GM08714 (cell line): ENCODE results near the gene MYO19.
"Not testable (repeated sequence)": the region's sequence is repeated elsewhere in the genome, so short reads cannot be mapped to it uniquely, and the experiment has no call there.

Source experiments
- H3K4me3 ChIP-seq: fragments of 200-500 bp; sonication (Bioruptor generic); 2 replicates; pipeline ENCODE4 v1.5.1; 2014; ENCODE audit warnings: mild to moderate bottlenecking, low read length, inconsistent platforms
- ZNF274 ChIP-seq: IDR thresholded peaks from 2 replicates; pipeline ENCODE4 v1.6.1; 2012; ENCODE audit warnings: mild to moderate bottlenecking, low read depth, low read length

MYO19 gene

DNA sequence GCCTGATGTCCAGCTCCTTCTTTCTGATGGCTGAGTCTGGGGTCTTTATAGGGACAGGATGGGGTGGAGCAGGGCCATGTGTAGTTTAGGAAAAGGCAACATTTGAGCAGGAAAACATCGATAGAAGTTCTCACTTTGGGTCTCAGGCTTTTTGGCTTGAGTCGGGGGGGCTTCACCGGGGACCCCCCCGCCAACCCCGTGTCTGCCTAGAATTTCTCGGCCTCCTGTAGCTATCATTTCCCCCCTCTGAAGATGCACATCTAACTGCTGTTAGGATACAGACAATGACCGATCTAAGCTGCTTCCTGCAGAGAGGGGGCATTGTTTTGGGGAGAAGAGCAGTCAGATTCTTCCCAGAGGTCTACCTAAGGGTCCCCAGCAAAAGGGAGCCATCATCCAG is 64.9 kb downstream of the MYO19 start:
- TF ChIP-seq ZNF274, result no peak
- H3K4me3 ChIP-seq, result no peak overlapping the region

GRCh38 chr17:36468903-36469635 is 65.6 kb downstream of the MYO19 start:
- H3K4me3 ChIP-seq, result no peak overlapping the region
- TF ChIP-seq ZNF274, result no peak

DNA sequence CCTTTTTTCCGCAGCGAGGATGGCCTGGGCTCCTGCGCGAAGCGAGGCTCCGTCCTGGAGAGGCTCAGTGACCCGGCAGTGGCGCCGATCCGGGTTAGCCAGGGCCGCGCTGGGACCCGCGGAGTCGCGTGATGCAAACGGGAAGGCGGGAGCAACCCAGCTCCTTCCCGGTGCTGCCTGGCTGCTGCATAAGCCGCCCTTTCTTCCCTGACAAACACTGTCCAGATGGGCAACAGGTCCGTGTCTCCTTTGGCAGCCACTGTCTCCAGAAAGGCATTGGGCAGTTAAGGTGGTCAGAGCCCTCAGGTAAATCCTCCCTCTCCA is 69.9 kb downstream of the MYO19 start:
- no peak overlapping the region for H3K4me3 ChIP-seq
- TF ChIP-seq ZNF274, result no peak

GRCh38 chr17:36463916-36464764 is 70.5 kb downstream of the MYO19 start:
- TF ChIP-seq ZNF274, result no peak
- no peak overlapping the region for H3K4me3 ChIP-seq

DNA sequence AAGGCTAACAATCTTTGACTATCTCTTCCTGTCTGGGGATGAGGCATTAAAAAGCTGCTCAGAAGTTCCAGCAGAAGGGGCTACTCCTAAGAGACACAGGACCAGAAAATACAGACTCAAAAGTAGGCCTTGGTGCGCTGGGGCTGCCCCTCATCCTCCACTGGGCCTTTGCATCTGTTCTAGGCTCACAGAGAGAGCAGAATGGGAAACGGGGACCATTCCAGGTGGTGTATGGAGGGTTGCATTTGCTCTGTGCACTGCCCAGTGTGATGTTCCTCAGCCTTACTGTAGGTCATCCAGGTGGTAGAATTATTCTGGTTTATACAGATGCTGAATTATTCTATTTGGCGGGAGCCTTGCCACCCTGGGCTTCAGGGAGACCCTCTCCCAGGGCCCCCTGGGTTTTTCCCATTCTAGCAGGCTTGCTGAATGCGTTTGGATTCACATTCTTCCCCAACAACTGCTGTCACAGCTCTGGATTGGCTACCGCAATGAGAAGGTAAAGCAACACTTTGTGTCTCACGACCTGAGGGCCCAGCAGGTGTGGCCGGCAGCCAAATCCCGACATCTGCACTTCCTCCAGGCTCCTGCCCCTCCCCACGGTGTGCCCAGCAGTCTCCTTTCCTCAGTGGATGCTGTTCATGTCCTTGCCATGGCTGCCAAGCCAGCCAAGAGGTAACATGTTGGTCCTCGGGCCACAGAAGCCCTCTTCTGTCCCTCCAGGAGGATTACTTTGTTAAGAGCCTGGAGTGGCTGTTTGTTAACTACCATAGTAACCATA is 73.1 kb downstream of the MYO19 start:
- no peak for TF ChIP-seq ZNF274

GRCh38 chr17:36460265-36460937 is 74.3 kb downstream of the MYO19 start:
- TF ChIP-seq ZNF274, result no peak

More for the DNA sequence above, 73.1 kb downstream of the MYO19 start:
- no peak overlapping the region for H3K4me3 ChIP-seq

GRCh38 chr17:36459601-36460000 is 75.1 kb downstream of the MYO19 start:
- no peak overlapping the region for H3K4me3 ChIP-seq
- TF ChIP-seq ZNF274, result no peak

More at GRCh38 chr17:36460265-36460937, 74.3 kb downstream of the MYO19 start:
- no peak overlapping the region for H3K4me3 ChIP-seq

GRCh38 chr17:36459045-36459444 is 75.6 kb downstream of the MYO19 start:
- H3K4me3 ChIP-seq, result no peak overlapping the region
- no peak for TF ChIP-seq ZNF274

DNA sequence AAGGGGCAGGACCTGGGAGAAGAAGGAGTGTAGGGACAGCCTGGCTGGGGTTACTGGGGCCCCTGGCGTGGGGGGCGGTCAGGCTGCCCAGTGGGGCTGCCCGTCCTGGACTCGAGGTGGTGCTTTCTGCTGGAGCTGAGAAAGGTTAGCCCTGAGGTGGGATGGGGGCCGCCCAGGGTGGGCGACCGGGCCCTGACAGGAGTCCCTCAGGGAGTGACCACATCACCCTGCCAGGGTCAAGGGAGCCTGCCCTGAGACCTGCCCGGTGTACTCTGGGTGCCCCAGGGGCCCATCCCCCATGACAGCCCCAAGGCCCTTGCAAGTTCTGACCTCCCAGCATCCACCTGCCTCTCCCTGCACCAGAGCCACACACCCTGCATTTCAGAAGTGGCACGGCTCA is 77.0 kb downstream of the MYO19 start:
- not testable (repeated sequence) for H3K4me3 ChIP-seq

GRCh38 chr17:36452888-36453287 is 81.8 kb downstream of the MYO19 start:
- H3K4me3 ChIP-seq, result not testable (repeated sequence)

DNA sequence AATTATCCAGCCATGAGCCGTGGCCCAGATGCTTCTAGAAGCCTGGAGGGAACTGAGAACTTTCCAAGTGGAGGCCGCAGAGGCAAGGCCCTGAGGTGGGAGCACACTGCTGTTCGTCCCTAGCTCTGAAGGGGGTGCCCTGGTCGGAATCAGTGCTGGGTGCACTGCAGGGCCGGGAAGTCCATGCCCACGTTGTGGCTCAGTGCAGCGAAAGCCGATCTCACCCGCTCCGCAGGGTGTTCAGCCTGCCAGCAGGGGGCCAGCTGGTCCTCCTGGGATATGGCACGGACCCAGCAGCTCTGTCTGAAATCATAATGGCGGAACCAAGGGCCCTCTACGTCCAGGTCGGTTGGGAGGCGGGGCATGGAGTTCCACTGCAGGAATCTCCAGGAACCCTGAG is 84.7 kb downstream of the MYO19 start:
- not testable (repeated sequence) for H3K4me3 ChIP-seq
